GM23338 (cell line): ENCODE results near the gene CEPT1.

Experiments used
- CREB1 ChIP-seq: fragments of 250-450 bp; sonication (Bioruptor Pico); IDR thresholded peaks from 2 replicates; pipeline ENCODE4 v1.5.0; 2020; ENCODE audit warnings: low read depth, mild to moderate bottlenecking, moderate library complexity
- CTCF ChIP-seq, 2 experiments: fragments of 200-600 bp in 1 of 2; sonication (generic) in 1 of 2; conservative IDR thresholded peaks; 2 replicates each; pipeline versions ENCODE4 v1.5.1 to v1.6.1; 2016 to 2017; ENCODE audit warnings: antibody characterized with exemption in 2 of 2, low read depth in 2 of 2, mild to moderate bottlenecking in 2 of 2, moderate library complexity in 1 of 2
- EZH2 ChIP-seq: fragments of 200-600 bp; sonication (generic); IDR thresholded peaks from one replicate; pipeline ENCODE4 v1.8.0; 2017; ENCODE audit warnings: antibody characterized with exemption, mild to moderate bottlenecking, low read depth; ENCODE audit not compliant: unreplicated experiment
- EZH2phosphoT487 ChIP-seq: fragments of 200-600 bp; sonication (generic); IDR thresholded peaks from one replicate; pipeline ENCODE4 v1.8.1; 2018; ENCODE audit warnings: antibody characterized with exemption; ENCODE audit not compliant: unreplicated experiment
- JUNB ChIP-seq: IDR thresholded peaks from one replicate; pipeline ENCODE4 v1.6.1; 2016; ENCODE audit warnings: antibody characterized with exemption; ENCODE audit not compliant: unreplicated experiment
- NANOG ChIP-seq: IDR thresholded peaks from 2 replicates; pipeline ENCODE4 v1.6.1; 2016; ENCODE audit warnings: antibody characterized with exemption, borderline replicate concordance
- POLR2AphosphoS5 ChIP-seq: IDR thresholded peaks from 2 replicates; pipeline ENCODE4 v1.6.1; 2016; ENCODE audit warnings: antibody characterized with exemption, low read depth
- TF ChIP-seq, protein P1 (sequence below): IDR thresholded peaks from one replicate; pipeline ENCODE4 v1.6.1; 2018; ENCODE audit warnings: antibody characterized with exemption; ENCODE audit not compliant: unreplicated experiment

DNA sequence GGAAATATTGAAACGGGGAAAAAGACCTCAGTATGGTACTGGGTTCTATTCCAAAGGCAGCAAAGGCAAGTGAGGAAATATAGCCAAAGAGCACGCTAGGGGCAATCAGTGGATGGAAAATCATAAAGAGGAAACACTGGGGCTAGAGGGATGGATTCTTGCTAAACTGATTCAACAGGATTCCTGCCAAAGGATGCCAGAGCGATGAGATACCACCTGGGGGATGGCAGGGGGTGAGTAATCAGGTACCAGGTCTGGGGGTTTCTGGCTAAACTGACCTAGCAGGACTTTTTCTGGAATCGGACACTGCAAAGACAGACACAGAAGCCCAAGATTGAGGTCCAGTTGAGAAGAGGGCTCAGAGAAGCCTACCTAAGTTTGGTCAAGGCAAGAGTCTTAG lies 94.2 kb downstream of the CEPT1 start:
- TF ChIP-seq EZH2phosphoT487 (no peak), CTCF (conservative IDR thresholded peaks at IDR 0.05; ENCODE audit: low read depth in 2 of 2) (no peak), POLR2AphosphoS5 (no peak), EZH2 (no peak), CREB1 (CRISPR knock-in tag) (no peak), NANOG (no peak), JUNB (no peak)
- TF ChIP-seq, protein P1, sequence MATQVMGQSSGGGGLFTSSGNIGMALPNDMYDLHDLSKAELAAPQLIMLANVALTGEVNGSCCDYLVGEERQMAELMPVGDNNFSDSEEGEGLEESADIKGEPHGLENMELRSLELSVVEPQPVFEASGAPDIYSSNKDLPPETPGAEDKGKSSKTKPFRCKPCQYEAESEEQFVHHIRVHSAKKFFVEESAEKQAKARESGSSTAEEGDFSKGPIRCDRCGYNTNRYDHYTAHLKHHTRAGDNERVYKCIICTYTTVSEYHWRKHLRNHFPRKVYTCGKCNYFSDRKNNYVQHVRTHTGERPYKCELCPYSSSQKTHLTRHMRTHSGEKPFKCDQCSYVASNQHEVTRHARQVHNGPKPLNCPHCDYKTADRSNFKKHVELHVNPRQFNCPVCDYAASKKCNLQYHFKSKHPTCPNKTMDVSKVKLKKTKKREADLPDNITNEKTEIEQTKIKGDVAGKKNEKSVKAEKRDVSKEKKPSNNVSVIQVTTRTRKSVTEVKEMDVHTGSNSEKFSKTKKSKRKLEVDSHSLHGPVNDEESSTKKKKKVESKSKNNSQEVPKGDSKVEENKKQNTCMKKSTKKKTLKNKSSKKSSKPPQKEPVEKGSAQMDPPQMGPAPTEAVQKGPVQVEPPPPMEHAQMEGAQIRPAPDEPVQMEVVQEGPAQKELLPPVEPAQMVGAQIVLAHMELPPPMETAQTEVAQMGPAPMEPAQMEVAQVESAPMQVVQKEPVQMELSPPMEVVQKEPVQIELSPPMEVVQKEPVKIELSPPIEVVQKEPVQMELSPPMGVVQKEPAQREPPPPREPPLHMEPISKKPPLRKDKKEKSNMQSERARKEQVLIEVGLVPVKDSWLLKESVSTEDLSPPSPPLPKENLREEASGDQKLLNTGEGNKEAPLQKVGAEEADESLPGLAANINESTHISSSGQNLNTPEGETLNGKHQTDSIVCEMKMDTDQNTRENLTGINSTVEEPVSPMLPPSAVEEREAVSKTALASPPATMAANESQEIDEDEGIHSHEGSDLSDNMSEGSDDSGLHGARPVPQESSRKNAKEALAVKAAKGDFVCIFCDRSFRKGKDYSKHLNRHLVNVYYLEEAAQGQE, result no peak
